Caco-2 (cell line): ENCODE measurements around the gene TXNDC5. TPM values are rescaled to one million over a fixed set of nuclear protein-coding genes. Genes with fewer than 3 reads are reported as not detected.
A peak's percentile ranks its signal among the peaks of the same experiment; 100 is the strongest.

Experiments
- BruUV-seq: library from RNA; stranded (reverse); fragments of 400-500 nt; replicated peaks from 2 replicates; lab custom pipeline; 2021; lab: Mats Ljungman, UMichigan
- CTCF ChIA-PET: fragments of 300-600 bp; sonication (Branson Sonifier 250); formaldehyde crosslinking; loops from one replicate; lab custom pipeline; 2022; ENCODE audit warnings: antibody characterized with exemption; lab: Charles Lee
- POLR2A ChIA-PET: fragments of 300-600 bp; sonication (Branson Sonifier 250); formaldehyde crosslinking; loops from one replicate; lab custom pipeline; 2022; ENCODE audit warnings: antibody characterized with exemption; lab: Charles Lee
- DNase-seq, 2 experiments: peaks; one replicate each; pipeline versions ENCODE4 v3.0.0 to v3.0.0-alpha.2; 2020 to 2022
- H3K27me3 ChIP-seq: replicated peaks from 2 replicates; pipeline ENCODE4 v1.6.0; 2011; ENCODE audit warnings: low read length; ENCODE audit not compliant: control insufficient read depth, insufficient read depth
- H3K36me3 ChIP-seq: 2 replicates; pipeline ENCODE4 v1.5.1; 2011; ENCODE audit warnings: low read length; ENCODE audit not compliant: control insufficient read depth, insufficient read depth
- H3K4me1 ChIP-seq: fragments of 250-450 bp; sonication (Bioruptor Pico); 2 replicates; pipeline ENCODE4 v1.5.1; 2020; ENCODE audit warnings: mild to moderate bottlenecking
- H3K4me3 ChIP-seq: 2 replicates; pipeline ENCODE4 v1.5.1; 2011; ENCODE audit warnings: low read depth, mild to moderate bottlenecking, control low read depth, low read length
- H3K9me3 ChIP-seq: fragments of 250-450 bp; sonication (Bioruptor Pico); 2 replicates; pipeline ENCODE4 v1.5.1; 2020; ENCODE audit warnings: mild to moderate bottlenecking, moderate library complexity
- H3K27ac Mint-ChIP-seq: one replicate; pipeline ENCODE4 v1.8.0; 2022; ENCODE audit warnings: mixed read lengths; ENCODE audit not compliant: unreplicated experiment
- H3K27me3 Mint-ChIP-seq: one replicate; pipeline ENCODE4 v1.8.0; 2022; ENCODE audit warnings: mixed read lengths; ENCODE audit not compliant: insufficient read depth, unreplicated experiment
- H3K36me3 Mint-ChIP-seq: one replicate; pipeline ENCODE4 v1.8.0; 2022; ENCODE audit warnings: mild to moderate bottlenecking, mixed read lengths; ENCODE audit not compliant: insufficient read depth, unreplicated experiment
- H3K4me1 Mint-ChIP-seq: one replicate; pipeline ENCODE4 v1.8.0; 2022; ENCODE audit warnings: low read depth, mixed read lengths; ENCODE audit not compliant: unreplicated experiment
- H3K4me3 Mint-ChIP-seq: one replicate; pipeline ENCODE4 v1.8.0; 2022; ENCODE audit warnings: mild to moderate bottlenecking, moderate library complexity, mixed read lengths; ENCODE audit not compliant: unreplicated experiment
- H3K9me3 Mint-ChIP-seq: one replicate; pipeline ENCODE4 v1.8.0; 2022; ENCODE audit warnings: mixed read lengths; ENCODE audit not compliant: unreplicated experiment
- CTCF ChIP-seq, 2 experiments: fragments of 200-600 bp in 1 of 2; IDR thresholded peaks; 1 replicate in 1 of 2; 2 replicates in 1 of 2; pipeline versions ENCODE4 v1.5.1 to v1.8.0; 2011 to 2022; ENCODE audit warnings: antibody characterized with exemption in 1 of 2, control low read depth in 1 of 2, inconsistent platforms in 1 of 2, low read depth in 1 of 2, low read length in 1 of 2, mild to moderate bottlenecking in 1 of 2, moderate library complexity in 1 of 2; ENCODE audit not compliant: insufficient read depth in 1 of 2, severe bottlenecking in 1 of 2, unreplicated experiment in 1 of 2
- intact Hi-C: fragments of 100-400 bp; cut with micrococcal nuclease; formaldehyde crosslinking; loops from one replicate; pipeline ENCODE4 v1.10.0; 2022; ENCODE audit not compliant: unreplicated experiment
- total RNA-seq: library from RNA; stranded (reverse); gene quantifications from 2 replicates; pipeline ENCODE4 v1.2.3, GENCODE V29; 2022

Gene TXNDC5
- total RNA-seq, 1 experiment from 2014 or later = 117 TPM

GRCh38 chr6:7912024-7912423, 1.4 kb upstream of the TXNDC5 start:
- Mint-ChIP-seq H3K4me1 (no peaks in the 10 kb centered on the region), H3K4me3 (no peak overlapping the region), H3K36me3 (no peaks in the 10 kb centered on the region), H3K9me3 (no peaks in the 10 kb centered on the region), H3K27ac (no peak overlapping the region), H3K27me3 (no peaks in the 10 kb centered on the region)
- Histone ChIP-seq H3K27me3 (no peaks in the 10 kb centered on the region), H3K4me1 (peaks cover 5% of the 10 kb centered on the region; the same call in 1 of the 2 replicates), H3K4me3 (no peak overlapping the region), H3K36me3 (no peaks in the 10 kb centered on the region), H3K9me3 (no peaks in the 10 kb centered on the region)
- ChIA-PET POLR2A (no interaction called here), CTCF (no interaction called here)
- no peak for DNase-seq
- no TSS peak for BruUV-seq
- TF ChIP-seq CTCF (IDR thresholded peaks at IDR 0.05; ENCODE audit: insufficient read depth in 1 of 2, low read depth in 1 of 2, low read length in 1 of 2, severe bottlenecking in 1 of 2, unreplicated experiment in 1 of 2) = no peak
- intact Hi-C loops = loop anchor here (5.0 to 10.0 kb wide), 2 partner anchors 80 to 187 kb away; partner anchors contain the start of gene BMP6

GRCh38 chr6:7911345-7911725, 747 bp upstream of the TXNDC5 start:
- DNase-seq = peak in 1 of 2 experiments; percentile 27
- ChIA-PET POLR2A (no interaction called here), CTCF (no interaction called here)
- Mint-ChIP-seq H3K36me3 (peaks cover 6% of the 10 kb centered on the region), H3K27me3 (no peaks in the 10 kb centered on the region), H3K4me3 (no peak overlapping the region), H3K9me3 (no peaks in the 10 kb centered on the region), H3K27ac (peak overlapping the region; percentile 74), H3K4me1 (no peaks in the 10 kb centered on the region)
- no peaks in the 10 kb centered on the region for H3K36me3 ChIP-seq
- no peak for TF ChIP-seq CTCF (IDR thresholded peaks at IDR 0.05; ENCODE audit: insufficient read depth in 1 of 2, low read depth in 1 of 2, low read length in 1 of 2, severe bottlenecking in 1 of 2, unreplicated experiment in 1 of 2)
- peak overlapping the region; percentile 77 for H3K4me3 ChIP-seq
- no peaks in the 10 kb centered on the region for H3K27me3 ChIP-seq
- intact Hi-C loops = loop anchor here (2.0 to 10.0 kb wide), 3 partner anchors 81 to 187 kb away; partner anchors contain the start of genes BLOC1S5 and BMP6
- H3K4me1 ChIP-seq = peaks cover 5% of the 10 kb centered on the region; the same call in 1 of the 2 replicates
- BruUV-seq = TSS peak; percentile 73
- no peaks in the 10 kb centered on the region for H3K9me3 ChIP-seq

- intact Hi-C loops = loop anchor here (2.0 to 10.0 kb wide), 3 partner anchors 82 to 185 kb away; partner anchors contain the start of genes BLOC1S5 and BMP6
- TF ChIP-seq CTCF (IDR thresholded peaks at IDR 0.05; ENCODE audit: insufficient read depth in 1 of 2, low read depth in 1 of 2, low read length in 1 of 2, severe bottlenecking in 1 of 2, unreplicated experiment in 1 of 2) = no peak
- ChIA-PET CTCF (no interaction called here), POLR2A (no interaction called here)
- no peaks in the 10 kb centered on the region for H3K9me3 Mint-ChIP-seq
- no peaks in the 10 kb centered on the region for H3K27me3 ChIP-seq
- H3K4me1 ChIP-seq = peaks cover 5% of the 10 kb centered on the region; the same call in 1 of the 2 replicates
- H3K36me3 Mint-ChIP-seq = peaks cover 14% of the 10 kb centered on the region
- no peak overlapping the region for H3K27ac Mint-ChIP-seq
- H3K4me1 Mint-ChIP-seq = no peaks in the 10 kb centered on the region
- DNase-seq = no peak
- H3K4me3 Mint-ChIP-seq = peak overlapping the region; percentile 80
- H3K9me3 ChIP-seq = no peaks in the 10 kb centered on the region
- H3K36me3 ChIP-seq = no peaks in the 10 kb centered on the region
- peak overlapping the region; percentile 77 for H3K4me3 ChIP-seq
- BruUV-seq = no TSS peak
- H3K27me3 Mint-ChIP-seq = no peaks in the 10 kb centered on the region
Measured at GRCh38 chr6:7910298-7910653, 312 bp downstream of the TXNDC5 start.
